ENCODE results near the gene PDGFRB. TPM values are rescaled to one million over a fixed set of nuclear protein-coding genes. Genes with fewer than 3 reads are reported as not detected.

PDGFRB gene
- polyA plus RNA-seq, 4 donors, result 0.45 to 31.6 (median 11.8) TPM

DNA sequence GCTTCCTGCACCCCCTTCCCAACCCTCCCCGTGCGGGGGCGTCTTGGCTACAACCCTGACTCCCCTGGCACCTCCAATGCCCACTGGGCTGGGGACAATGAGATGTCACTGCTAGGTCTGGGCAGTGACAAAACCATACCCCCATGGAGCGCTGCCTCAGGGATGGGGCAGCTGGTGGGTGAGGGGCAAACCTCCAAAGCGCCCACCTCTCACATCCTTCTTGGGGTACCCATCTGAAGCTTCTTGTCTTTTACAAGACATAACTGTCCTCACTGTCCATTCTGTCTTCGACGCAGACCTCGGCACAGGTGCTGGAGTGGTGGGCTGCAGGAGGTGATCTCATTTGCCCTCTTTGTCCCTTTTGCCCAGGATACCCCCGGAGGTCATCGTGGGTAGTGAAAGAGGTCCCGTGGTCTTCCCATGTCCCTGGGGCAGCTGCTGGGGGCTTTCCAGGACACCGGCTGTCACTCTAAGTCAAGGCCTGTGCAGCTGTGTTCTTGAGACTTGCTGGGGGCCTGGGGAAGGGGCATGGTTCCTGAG, 41.5 kb downstream of the PDGFRB start:
- H3K36me3 ChIP-seq (ENCODE audit: control insufficient read depth in 3 of 3, insufficient read depth in 2 of 3, low read depth in 1 of 3, low read length in 3 of 3), result peaks cover 0 to 23% (median 0%) of the 10 kb centered on the region in 3 donors
- H3K9me3 ChIP-seq (ENCODE audit: control insufficient read depth in 2 of 2, insufficient read depth in 1 of 2, low read depth in 1 of 2, low read length in 1 of 2), result no peaks in the 10 kb centered on the region
- no peak for DNase-seq
- no peak for FAIRE-seq
- H3K4me3 ChIP-seq (ENCODE audit: low read depth in 1 of 3, low read length in 3 of 3), result no peak overlapping the region
- no peak overlapping the region for H3K27ac ChIP-seq (ENCODE audit: low read depth in 1 of 3, low read length in 2 of 3)
- no peaks in the 10 kb centered on the region for H3K4me1 ChIP-seq (ENCODE audit: control insufficient read depth in 3 of 3, insufficient read depth in 2 of 3, low read depth in 1 of 3, low read length in 2 of 3)
- 84 to 93% (median 92%) methylated on average over 11 to 12 of the region's 12 CpGs for WGBS, 3 donors
- no peaks in the 10 kb centered on the region for H3K27me3 ChIP-seq (ENCODE audit: control insufficient read depth in 3 of 3, insufficient read depth in 3 of 3, low read length in 3 of 3)

DNA sequence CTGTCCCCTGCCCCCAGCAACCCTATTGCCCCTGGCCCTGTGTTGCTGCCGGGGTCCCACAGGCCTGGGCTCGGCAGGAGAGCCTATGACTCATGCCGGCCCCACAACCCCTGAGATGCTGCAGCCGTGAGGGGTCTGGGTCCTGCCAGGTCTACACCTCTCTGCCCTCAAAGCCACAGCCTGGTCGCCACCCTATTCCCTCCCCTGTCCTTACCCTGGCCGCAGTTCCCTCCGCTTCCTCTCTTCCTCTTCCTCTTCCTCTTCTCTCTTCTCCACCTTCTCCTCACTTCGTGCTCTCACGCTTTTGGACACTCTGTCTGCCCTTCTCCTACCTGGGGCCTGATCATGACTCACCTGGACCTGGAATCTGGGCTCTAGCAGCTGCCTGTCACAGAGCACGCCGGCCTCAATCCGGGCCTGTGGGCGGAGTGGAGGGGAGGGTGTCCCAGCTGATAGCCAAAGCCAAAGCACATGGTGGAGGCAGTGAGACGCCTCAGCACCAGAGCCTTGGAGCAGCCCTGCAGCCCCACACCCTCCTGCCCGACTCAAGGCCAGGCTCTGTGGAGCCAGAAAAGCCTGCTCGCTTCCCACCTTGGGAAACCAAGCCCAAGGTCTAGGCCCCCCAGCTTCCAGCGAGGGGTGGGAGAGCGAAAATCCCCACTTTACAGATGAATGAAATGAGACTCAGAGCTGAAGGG, 42.4 kb downstream of the PDGFRB start:
- H3K27ac ChIP-seq (ENCODE audit: low read depth in 1 of 3, low read length in 2 of 3), result no peak overlapping the region
- WGBS, 3 donors, result 57 to 60% (median 60%) methylated on average over 18 of the region's 18 CpGs

DNA sequence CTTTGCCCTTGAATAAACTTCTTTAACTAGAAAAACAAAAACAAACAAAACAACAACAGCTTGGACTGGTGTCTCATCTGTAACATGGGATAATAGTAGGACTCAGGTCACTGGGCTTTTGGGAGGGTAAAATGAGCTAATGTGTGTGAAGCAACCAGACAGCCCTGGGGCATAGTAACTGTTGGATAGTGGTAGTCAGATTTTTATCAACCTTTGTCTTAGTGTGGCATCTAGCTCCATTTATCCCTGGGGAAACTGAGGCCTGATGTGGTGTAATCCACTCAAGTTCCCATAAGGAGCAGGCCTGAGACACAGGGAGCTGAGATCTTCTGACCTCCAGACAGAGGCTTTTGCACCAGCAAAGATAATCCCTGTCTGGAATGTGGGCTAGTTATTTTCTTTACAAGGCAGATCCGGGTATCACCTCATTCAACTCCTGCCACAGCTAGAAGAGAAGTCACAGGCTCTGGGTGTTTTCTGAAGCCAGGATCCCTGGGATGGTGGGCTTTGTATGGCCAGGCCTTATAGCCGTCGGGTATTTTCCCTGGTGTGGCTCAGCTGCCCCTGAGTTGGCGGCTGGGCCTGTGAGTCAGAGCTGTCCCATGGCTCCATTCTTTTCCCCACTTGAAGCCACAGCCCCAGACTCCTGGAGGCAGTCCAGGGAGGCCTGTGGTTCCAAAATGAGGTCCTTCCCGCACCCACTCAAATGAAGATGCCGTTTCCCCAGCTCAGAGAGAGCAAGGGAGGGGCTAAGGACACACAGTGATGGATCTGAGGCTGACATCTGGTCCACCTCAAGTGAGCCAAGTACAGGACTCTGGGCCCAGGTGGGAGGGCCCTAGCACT, 43.2 kb downstream of the PDGFRB start:
- Histone ChIP-seq H3K4me3 (ENCODE audit: low read depth in 1 of 3, low read length in 3 of 3) (no peak overlapping the region), H3K9me3 (ENCODE audit: control insufficient read depth in 2 of 2, insufficient read depth in 1 of 2, low read depth in 1 of 2, low read length in 1 of 2) (no peaks in the 10 kb centered on the region), H3K27ac (ENCODE audit: low read depth in 1 of 3, low read length in 2 of 3) (peak overlapping the region in 1 of 3 donors; percentile 47), H3K27me3 (ENCODE audit: control insufficient read depth in 3 of 3, insufficient read depth in 3 of 3, low read length in 3 of 3) (no peaks in the 10 kb centered on the region), H3K4me1 (ENCODE audit: control insufficient read depth in 3 of 3, insufficient read depth in 2 of 3, low read depth in 1 of 3, low read length in 2 of 3) (peaks cover 2 to 14% (median 5%) of the 10 kb centered on the region in 3 donors), H3K36me3 (ENCODE audit: control insufficient read depth in 3 of 3, insufficient read depth in 2 of 3, low read depth in 1 of 3, low read length in 3 of 3) (peaks cover 0 to 12% (median 0%) of the 10 kb centered on the region in 3 donors)
- DNase-seq (no peak), FAIRE-seq (no peak)
- 65 to 86% (median 72%) methylated on average over 6 of the region's 6 CpGs for WGBS, 3 donors

More for the DNA sequence above, 42.4 kb downstream of the PDGFRB start:
- Histone ChIP-seq H3K4me3 (ENCODE audit: low read depth in 1 of 3, low read length in 3 of 3) (no peak overlapping the region), H3K9me3 (ENCODE audit: control insufficient read depth in 2 of 2, insufficient read depth in 1 of 2, low read depth in 1 of 2, low read length in 1 of 2) (no peaks in the 10 kb centered on the region), H3K27me3 (ENCODE audit: control insufficient read depth in 3 of 3, insufficient read depth in 3 of 3, low read length in 3 of 3) (no peaks in the 10 kb centered on the region), H3K36me3 (ENCODE audit: control insufficient read depth in 3 of 3, insufficient read depth in 2 of 3, low read depth in 1 of 3, low read length in 3 of 3) (peaks cover 0 to 15% (median 0%) of the 10 kb centered on the region in 3 donors), H3K4me1 (ENCODE audit: control insufficient read depth in 3 of 3, insufficient read depth in 2 of 3, low read depth in 1 of 3, low read length in 2 of 3) (peaks cover 0 to 7% (median under 1%) of the 10 kb centered on the region in 3 donors)
- FAIRE-seq (no peak), DNase-seq (no peak)

DNA sequence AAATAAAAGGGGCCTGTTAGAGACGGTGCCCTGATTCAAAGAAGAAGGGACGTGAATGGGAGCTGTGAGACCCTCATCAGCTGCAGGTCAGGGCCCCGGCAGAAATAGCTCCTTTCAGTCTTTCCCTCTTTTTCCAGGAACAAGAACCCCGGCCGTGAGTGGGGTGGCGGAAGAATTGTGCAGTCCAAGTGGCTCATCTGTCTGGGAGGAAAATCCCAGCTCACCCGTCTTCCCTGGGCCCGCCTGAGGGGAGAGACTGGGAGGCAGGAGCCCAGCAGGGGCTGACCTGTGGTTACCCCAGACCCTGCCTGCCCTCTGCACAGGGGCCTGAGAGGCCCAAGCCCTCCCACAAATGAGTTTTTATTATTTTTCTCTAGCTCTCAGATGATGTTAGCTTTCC, 44.5 kb downstream of the PDGFRB start:
- no peak for DNase-seq
- Histone ChIP-seq H3K4me1 (ENCODE audit: control insufficient read depth in 3 of 3, insufficient read depth in 2 of 3, low read depth in 1 of 3, low read length in 2 of 3) (peaks cover 7 to 27% (median 11%) of the 10 kb centered on the region in 3 donors), H3K9me3 (ENCODE audit: control insufficient read depth in 2 of 2, insufficient read depth in 1 of 2, low read depth in 1 of 2, low read length in 1 of 2) (no peaks in the 10 kb centered on the region), H3K4me3 (ENCODE audit: low read depth in 1 of 3, low read length in 3 of 3) (no peak overlapping the region), H3K27me3 (ENCODE audit: control insufficient read depth in 3 of 3, insufficient read depth in 3 of 3, low read length in 3 of 3) (no peaks in the 10 kb centered on the region), H3K36me3 (ENCODE audit: control insufficient read depth in 3 of 3, insufficient read depth in 2 of 3, low read depth in 1 of 3, low read length in 3 of 3) (peaks cover 0 to 12% (median 0%) of the 10 kb centered on the region in 3 donors), H3K27ac (ENCODE audit: low read depth in 1 of 3, low read length in 2 of 3) (no peak overlapping the region)
- no peak for FAIRE-seq
- 85 to 95% (median 89%) methylated on average over 8 of the region's 8 CpGs for WGBS, 3 donors

DNA sequence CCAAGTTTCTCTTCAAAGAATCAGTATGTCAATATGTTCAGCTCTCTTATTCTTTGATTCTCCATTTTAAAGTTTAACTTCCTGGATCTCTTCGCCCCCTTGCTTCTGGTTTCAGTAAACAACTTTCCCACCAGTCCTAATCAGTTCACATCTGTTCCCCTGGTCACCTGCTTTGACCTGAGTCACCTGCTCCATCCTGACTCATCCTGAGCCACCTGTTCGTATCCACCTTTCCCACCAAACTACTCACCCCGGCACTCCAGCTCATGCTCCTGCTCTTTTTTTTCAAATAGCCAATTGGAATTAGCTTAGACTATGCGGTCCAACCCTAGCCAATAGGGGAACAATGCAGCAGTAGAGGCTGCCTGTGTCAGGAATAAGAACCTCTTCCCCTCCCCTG, 45.7 kb downstream of the PDGFRB start:
- H3K36me3 ChIP-seq (ENCODE audit: control insufficient read depth in 3 of 3, insufficient read depth in 2 of 3, low read depth in 1 of 3, low read length in 3 of 3), result peaks cover 0 to 6% (median 0%) of the 10 kb centered on the region in 3 donors
- no peak for DNase-seq
- WGBS, 3 donors, result 28 to 59% (median 40%) methylated on average over 4 of the region's 4 CpGs
- no peak overlapping the region for H3K27ac ChIP-seq (ENCODE audit: low read depth in 1 of 3, low read length in 2 of 3)
- no peak for FAIRE-seq
- no peak overlapping the region for H3K4me3 ChIP-seq (ENCODE audit: low read depth in 1 of 3, low read length in 3 of 3)
- H3K4me1 ChIP-seq (ENCODE audit: control insufficient read depth in 3 of 3, insufficient read depth in 2 of 3, low read depth in 1 of 3, low read length in 2 of 3), result peaks cover 8 to 32% (median 11%) of the 10 kb centered on the region in 3 donors
- no peaks in the 10 kb centered on the region for H3K9me3 ChIP-seq (ENCODE audit: control insufficient read depth in 2 of 2, insufficient read depth in 1 of 2, low read depth in 1 of 2, low read length in 1 of 2)
- H3K27me3 ChIP-seq (ENCODE audit: control insufficient read depth in 3 of 3, insufficient read depth in 3 of 3, low read length in 3 of 3), result no peaks in the 10 kb centered on the region

DNA sequence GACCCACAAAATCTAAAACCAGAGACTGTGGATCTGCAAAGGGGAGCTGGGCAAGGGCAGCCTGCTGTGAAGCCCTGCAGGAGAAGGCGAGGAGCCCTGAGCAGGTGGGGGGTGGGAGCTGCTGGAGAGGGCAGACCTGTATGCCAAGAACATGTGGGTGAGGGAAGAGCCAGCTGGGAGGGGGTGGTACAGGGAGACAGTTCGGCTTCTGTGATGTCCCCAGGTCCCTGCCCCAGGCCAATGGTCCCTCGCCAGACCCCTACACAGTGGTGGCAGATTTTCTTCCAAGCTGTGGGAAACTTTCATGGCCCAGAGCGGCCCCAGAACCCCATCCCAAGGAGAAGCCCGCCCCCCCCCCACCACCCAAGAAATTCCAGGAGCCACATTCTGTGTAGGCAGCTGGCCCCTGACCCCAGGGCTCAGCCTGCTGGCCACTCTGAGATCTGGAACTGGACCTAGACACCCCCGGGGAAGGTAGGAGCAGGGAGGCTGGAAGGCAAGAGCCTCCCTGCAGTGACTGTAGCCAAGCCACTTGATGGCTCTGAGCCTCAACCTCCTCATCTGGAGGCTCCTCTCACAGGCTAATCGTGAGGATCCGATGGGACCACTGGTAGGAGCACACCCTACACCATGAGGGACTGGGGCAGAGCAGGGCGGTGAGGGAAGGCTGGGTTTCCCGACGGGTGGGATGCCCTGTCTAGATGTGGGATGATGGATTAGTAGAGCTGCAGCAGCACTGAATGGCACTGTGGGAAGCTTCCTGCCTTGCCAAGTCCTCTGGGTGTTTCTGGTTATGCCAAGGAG, 46.7 kb downstream of the PDGFRB start:
- H3K27ac ChIP-seq (ENCODE audit: low read depth in 1 of 3, low read length in 2 of 3), result peak overlapping the region in 2 of 3 donors; percentile 24 to 47
- no peaks in the 10 kb centered on the region for H3K27me3 ChIP-seq (ENCODE audit: control insufficient read depth in 3 of 3, insufficient read depth in 3 of 3, low read length in 3 of 3)
- WGBS, 3 donors, result 84 to 94% (median 88%) methylated on average over 11 of the region's 11 CpGs
- H3K36me3 ChIP-seq (ENCODE audit: control insufficient read depth in 3 of 3, insufficient read depth in 2 of 3, low read depth in 1 of 3, low read length in 3 of 3), result peaks cover 0 to 6% (median 0%) of the 10 kb centered on the region in 3 donors
- peaks cover 8 to 32% (median 11%) of the 10 kb centered on the region in 3 donors for H3K4me1 ChIP-seq (ENCODE audit: control insufficient read depth in 3 of 3, insufficient read depth in 2 of 3, low read depth in 1 of 3, low read length in 2 of 3)
- DNase-seq, result no peak
- H3K4me3 ChIP-seq (ENCODE audit: low read depth in 1 of 3, low read length in 3 of 3), result no peak overlapping the region
- H3K9me3 ChIP-seq (ENCODE audit: control insufficient read depth in 2 of 2, insufficient read depth in 1 of 2, low read depth in 1 of 2, low read length in 1 of 2), result no peaks in the 10 kb centered on the region
- no peak for FAIRE-seq

DNA sequence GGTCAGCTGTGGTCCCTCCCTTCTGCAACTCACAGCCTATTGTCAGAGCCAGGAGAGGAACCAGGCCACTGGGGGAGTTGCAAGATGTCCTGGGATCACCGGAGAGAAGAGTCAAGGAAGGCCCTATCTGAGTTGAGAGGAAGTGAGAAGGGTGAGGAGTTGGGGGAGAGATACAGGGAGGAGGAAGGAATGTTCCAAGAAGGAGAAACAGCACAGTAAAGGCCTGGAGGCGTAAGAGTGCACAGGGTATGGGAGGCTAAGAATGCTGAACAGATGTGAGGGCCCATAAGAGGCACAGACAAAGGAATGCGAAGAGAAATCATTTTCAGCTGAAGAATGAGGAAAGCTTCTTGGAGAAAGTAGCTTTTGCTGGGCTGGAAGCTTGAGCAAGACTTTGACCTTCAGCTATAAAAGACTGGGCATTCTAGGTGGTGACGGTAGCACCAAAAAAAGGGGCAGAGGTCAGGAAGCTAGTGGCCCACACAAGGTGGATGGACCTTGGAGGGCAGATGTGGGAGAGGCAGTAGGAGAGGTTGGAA, 47.7 kb downstream of the PDGFRB start:
- WGBS, 3 donors, result 40 to 59% (median 59%) methylated on average over 4 of the region's 4 CpGs
- FAIRE-seq (no peak), DNase-seq (peak; percentile 82 to 88)

More for the DNA sequence above, 47.7 kb downstream of the PDGFRB start:
- Histone ChIP-seq H3K9me3 (ENCODE audit: control insufficient read depth in 2 of 2, insufficient read depth in 1 of 2, low read depth in 1 of 2, low read length in 1 of 2) (no peaks in the 10 kb centered on the region), H3K4me3 (ENCODE audit: low read depth in 1 of 3, low read length in 3 of 3) (no peak overlapping the region), H3K27ac (ENCODE audit: low read depth in 1 of 3, low read length in 2 of 3) (peak overlapping the region; percentile 47 to 67 (median 52)), H3K36me3 (ENCODE audit: control insufficient read depth in 3 of 3, insufficient read depth in 2 of 3, low read depth in 1 of 3, low read length in 3 of 3) (no peaks in the 10 kb centered on the region), H3K27me3 (ENCODE audit: control insufficient read depth in 3 of 3, insufficient read depth in 3 of 3, low read length in 3 of 3) (no peaks in the 10 kb centered on the region), H3K4me1 (ENCODE audit: control insufficient read depth in 3 of 3, insufficient read depth in 2 of 3, low read depth in 1 of 3, low read length in 2 of 3) (peaks cover 8 to 34% (median 17%) of the 10 kb centered on the region in 3 donors)
